Ovary (tissue), 9 donors: ENCODE measurements around the gene HK1. TPM values are rescaled to one million over a fixed set of nuclear protein-coding genes. Genes with fewer than 3 reads are reported as not detected.

ENCODE experiments used
- DNase-seq, 5 donors: peaks; one replicate each; pipeline ENCODE4 v3.0.0-alpha.2; 2019 to 2020
- H3K27ac ChIP-seq, 2 donors: fragments of 200-600 bp; one replicate each; pipeline versions ENCODE4 v1.5.1 to v1.8.0; 2019 to 2022
- H3K27me3 ChIP-seq: fragments of 200-600 bp; one replicate; pipeline ENCODE4 v1.8.0; 2022
- H3K36me3 ChIP-seq: fragments of 200-600 bp; sonication (generic); one replicate; pipeline ENCODE4 v1.5.1; 2019
- H3K4me1 ChIP-seq: one replicate; pipeline ENCODE4 v1.8.1; 2013; ENCODE audit warnings: mild to moderate bottlenecking, moderate library complexity; ENCODE audit not compliant: insufficient read depth
- H3K4me3 ChIP-seq: fragments of 200-600 bp; sonication (generic); one replicate; pipeline ENCODE4 v1.5.1; 2017
- H3K9me3 ChIP-seq, 2 donors: fragments of 200-600 bp in 1 of 2; sonication (generic) in 1 of 2; one replicate each; pipeline versions ENCODE4 v1.5.1 to v1.8.1; 2013 to 2019; ENCODE audit warnings: mild to moderate bottlenecking in 1 of 2, moderate library complexity in 1 of 2
- EP300 ChIP-seq: sonication (generic); formaldehyde crosslinking; IDR thresholded peaks from one replicate; pipeline ENCODE4 v1.6.1; 2017; ENCODE audit warnings: antibody characterized with exemption
- POLR2A ChIP-seq: fragments of 450-650 bp; IDR thresholded peaks from one replicate; pipeline ENCODE4 v1.6.1; 2017; ENCODE audit warnings: antibody characterized with exemption, mild to moderate bottlenecking, moderate library complexity
- WGBS, 3 donors: extraction: QIAGEN DNeasy Blood & Tissue Kit in 1 of 3; methylation state at CpG; one replicate each; pipeline versions ENCODE4 v1.1.5 to v1.1.7; 2013 to 2017; 5-methylcytosine and 5-hydroxymethylcytosine counted together
- intact Hi-C, 4 donors: fragments of 100-400 bp; cut with DNase I; formaldehyde crosslinking; loops; one replicate each; pipeline versions ENCODE4 v1.11.0 to v1.15.1; 2022 to 2023
- polyA plus RNA-seq, 2 donors: library from polyadenylated mRNA; stranded (reverse); fragments of 200-250 nt in 1 of 2; fragments of 350-450 nt in 1 of 2; fragmentation: Illumina TruSeq in 1 of 2; extraction: RNeasy Lipid Tissue Mini Kit (QIAGEN cat#74804) in 1 of 2; gene quantifications; one replicate each; pipeline ENCODE4 v1.2.3, GENCODE V29; 2013 to 2014
- total RNA-seq, 7 donors: library from RNA; depleted of rRNA in 2 of 7; stranded (reverse); fragments of >200 nt in 2 of 7; fragmentation: NEBNext Ultra II Directional in 3 of 7; extraction: Animal tissue kit (Norgen Biotek cat#: 25700) in 3 of 7; gene quantifications; one replicate each; pipeline versions ENCODE4 v1.1.0 to v1.2.4, GENCODE V29; 2016 to 2023
- TF ChIP-seq, protein P1 (sequence below), 3 donors: fragments of 450-650 bp in 2 of 3; fragments of 200-600 bp in 1 of 3; IDR thresholded peaks; one replicate each; pipeline versions ENCODE4 v1.5.1 to v1.8.0; 2016 to 2022; ENCODE audit warnings: antibody characterized with exemption in 3 of 3, mild to moderate bottlenecking in 1 of 3
- donor health status: DM: no; HTN: no; CAD: no; lungs with moderate emphysema.
- donor health status: DM: no; HTN: no; CAD: no.
- donor health status: Bipolar disorder and iron deficiency.
- donor health status: DM: yes; HTN: yes; CAD: no.
- donor health status: DM: no; HTN: no; CAD: no.
- donor health status: DM: yes; HTN: yes; CAD: no.

Gene HK1
- total and polyA plus RNA-seq, 9 donors = 12.8 to 63.1 (median 35.8) TPM

DNA sequence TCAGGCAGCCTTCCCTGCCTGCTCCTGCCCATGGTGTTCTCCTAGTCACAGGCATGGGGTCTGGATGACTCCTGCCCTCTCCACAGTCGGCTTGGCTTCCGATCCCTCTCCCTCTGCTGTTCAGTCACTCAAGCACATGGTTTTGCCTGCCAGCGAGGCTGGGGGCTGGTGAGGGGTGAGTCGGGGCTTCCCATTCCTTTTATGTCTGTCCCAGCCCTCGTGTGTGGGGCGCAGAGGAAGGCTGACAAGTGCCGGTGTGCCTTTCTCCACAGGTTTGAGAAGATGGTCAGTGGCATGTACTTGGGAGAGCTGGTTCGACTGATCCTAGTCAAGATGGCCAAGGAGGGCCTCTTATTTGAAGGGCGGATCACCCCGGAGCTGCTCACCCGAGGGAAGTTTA is 98.4 kb downstream of the HK1 start:
- no peak for DNase-seq
- no peaks in the 10 kb centered on the region for H3K36me3 ChIP-seq
- intact Hi-C loops = loop anchor here in 1 of 4 donors (2.0 kb wide), 1 partner anchor 72 kb away; no protein-coding TSS in a partner anchor
- no peaks in the 10 kb centered on the region for H3K9me3 ChIP-seq
- TF ChIP-seq POLR2A = no peak
- peaks cover 13% of the 10 kb centered on the region for H3K4me1 ChIP-seq
- 85 to 87% (median 87%) methylated on average over 11 of the region's 11 CpGs for WGBS, 3 donors
- H3K4me3 ChIP-seq = no peak overlapping the region
- no peaks in the 10 kb centered on the region for H3K27me3 ChIP-seq
- H3K27ac ChIP-seq = no peak overlapping the region

DNA sequence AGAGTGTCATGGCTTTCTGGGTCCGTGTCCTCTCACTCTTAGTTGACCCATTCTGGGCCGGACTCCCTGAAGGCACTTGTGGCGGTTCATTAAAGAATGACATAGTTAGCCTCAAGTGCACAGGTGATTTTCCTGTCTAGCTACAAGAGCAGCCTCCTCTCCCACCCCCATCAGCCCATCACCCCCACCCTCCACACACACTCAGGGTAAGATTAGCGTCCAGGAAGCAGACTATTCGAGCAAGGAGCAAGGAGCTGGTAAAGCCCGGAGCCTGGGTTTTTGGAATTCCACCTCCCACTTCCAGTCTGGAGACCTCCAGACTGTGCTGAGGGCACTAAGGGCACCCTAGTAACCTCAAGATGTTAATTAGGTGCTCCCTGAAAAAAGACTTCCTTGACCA is 98.9 kb downstream of the HK1 start:
- H3K9me3 ChIP-seq = no peaks in the 10 kb centered on the region
- H3K27ac ChIP-seq = no peak overlapping the region
- no peaks in the 10 kb centered on the region for H3K27me3 ChIP-seq
- no peak for DNase-seq
- TF ChIP-seq, protein P1, sequence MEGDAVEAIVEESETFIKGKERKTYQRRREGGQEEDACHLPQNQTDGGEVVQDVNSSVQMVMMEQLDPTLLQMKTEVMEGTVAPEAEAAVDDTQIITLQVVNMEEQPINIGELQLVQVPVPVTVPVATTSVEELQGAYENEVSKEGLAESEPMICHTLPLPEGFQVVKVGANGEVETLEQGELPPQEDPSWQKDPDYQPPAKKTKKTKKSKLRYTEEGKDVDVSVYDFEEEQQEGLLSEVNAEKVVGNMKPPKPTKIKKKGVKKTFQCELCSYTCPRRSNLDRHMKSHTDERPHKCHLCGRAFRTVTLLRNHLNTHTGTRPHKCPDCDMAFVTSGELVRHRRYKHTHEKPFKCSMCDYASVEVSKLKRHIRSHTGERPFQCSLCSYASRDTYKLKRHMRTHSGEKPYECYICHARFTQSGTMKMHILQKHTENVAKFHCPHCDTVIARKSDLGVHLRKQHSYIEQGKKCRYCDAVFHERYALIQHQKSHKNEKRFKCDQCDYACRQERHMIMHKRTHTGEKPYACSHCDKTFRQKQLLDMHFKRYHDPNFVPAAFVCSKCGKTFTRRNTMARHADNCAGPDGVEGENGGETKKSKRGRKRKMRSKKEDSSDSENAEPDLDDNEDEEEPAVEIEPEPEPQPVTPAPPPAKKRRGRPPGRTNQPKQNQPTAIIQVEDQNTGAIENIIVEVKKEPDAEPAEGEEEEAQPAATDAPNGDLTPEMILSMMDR (IDR thresholded peaks at IDR 0.05) = no peak
- TF ChIP-seq EP300 = no peak
- TF ChIP-seq POLR2A = no peak
- intact Hi-C loops = loop anchor here in 1 of 4 donors (2.0 kb wide), 1 partner anchor 72 kb away; no protein-coding TSS in a partner anchor
- no peaks in the 10 kb centered on the region for H3K36me3 ChIP-seq
- no peak overlapping the region for H3K4me3 ChIP-seq
- WGBS, 3 donors = 65 to 73% (median 69%) methylated on average over 6 of the region's 6 CpGs
- H3K4me1 ChIP-seq = peaks cover 13% of the 10 kb centered on the region

DNA sequence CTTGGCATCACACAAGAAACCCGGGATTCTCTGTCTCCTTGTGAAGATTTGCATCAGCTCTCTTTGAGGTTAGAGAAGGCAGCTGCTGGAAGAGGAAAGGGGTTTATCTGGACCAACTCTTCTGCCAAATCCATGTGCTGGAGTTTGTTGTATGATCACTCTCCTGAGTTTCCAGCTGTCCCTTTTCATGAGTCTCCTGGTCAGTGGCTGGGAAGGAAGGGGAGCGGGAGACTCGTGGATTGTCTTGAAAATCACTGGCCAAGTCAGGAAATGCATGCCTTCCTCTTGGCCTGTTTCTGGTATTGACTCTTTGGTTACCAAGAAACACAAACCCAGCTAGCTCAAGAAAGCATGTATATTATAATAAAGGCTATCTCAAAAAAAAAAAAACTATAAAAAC is 99.6 kb downstream of the HK1 start:
- Histone ChIP-seq H3K36me3 (no peaks in the 10 kb centered on the region), H3K4me3 (no peak overlapping the region), H3K4me1 (peaks cover 13% of the 10 kb centered on the region), H3K9me3 (no peaks in the 10 kb centered on the region), H3K27ac (no peak overlapping the region), H3K27me3 (no peaks in the 10 kb centered on the region)
- intact Hi-C loops = loop anchor here in 1 of 4 donors (2.0 kb wide), 1 partner anchor 73 kb away; no protein-coding TSS in a partner anchor
- TF ChIP-seq EP300 (no peak), POLR2A (no peak)
- TF ChIP-seq, protein P1 (IDR thresholded peaks at IDR 0.05) = no peak
- DNase-seq = no peak
- 6 to 15% (median 8%) methylated on average over 3 of the region's 3 CpGs for WGBS, 3 donors

DNA sequence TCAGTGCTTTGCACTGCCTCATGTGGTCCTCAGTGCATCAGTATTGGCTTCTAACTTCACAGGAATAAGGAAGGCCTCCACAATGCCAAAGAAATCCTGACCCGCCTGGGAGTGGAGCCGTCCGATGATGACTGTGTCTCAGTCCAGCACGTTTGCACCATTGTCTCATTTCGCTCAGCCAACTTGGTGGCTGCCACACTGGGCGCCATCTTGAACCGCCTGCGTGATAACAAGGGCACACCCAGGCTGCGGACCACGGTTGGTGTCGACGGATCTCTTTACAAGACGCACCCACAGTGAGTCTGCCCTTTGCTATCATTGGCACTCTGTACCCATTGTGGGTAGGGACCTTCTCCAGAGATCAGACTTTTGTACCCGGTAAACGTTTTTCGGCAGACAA is 101.5 kb downstream of the HK1 start:
- DNase-seq = no peak
- no peak for TF ChIP-seq POLR2A
- TF ChIP-seq, protein P1 (IDR thresholded peaks at IDR 0.05) = no peak
- no peak for TF ChIP-seq EP300
- peaks cover 13% of the 10 kb centered on the region for H3K4me1 ChIP-seq
- no peaks in the 10 kb centered on the region for H3K9me3 ChIP-seq
- H3K4me3 ChIP-seq = no peak overlapping the region
- intact Hi-C loops = loop anchor here in 1 of 4 donors (10.0 kb wide), 1 partner anchor 65 kb away; no protein-coding TSS in a partner anchor
- WGBS, 3 donors = 96 to 97% (median 96%) methylated on average over 16 of the region's 16 CpGs
- H3K27ac ChIP-seq = no peak overlapping the region
- H3K27me3 ChIP-seq = no peaks in the 10 kb centered on the region
- no peaks in the 10 kb centered on the region for H3K36me3 ChIP-seq

DNA sequence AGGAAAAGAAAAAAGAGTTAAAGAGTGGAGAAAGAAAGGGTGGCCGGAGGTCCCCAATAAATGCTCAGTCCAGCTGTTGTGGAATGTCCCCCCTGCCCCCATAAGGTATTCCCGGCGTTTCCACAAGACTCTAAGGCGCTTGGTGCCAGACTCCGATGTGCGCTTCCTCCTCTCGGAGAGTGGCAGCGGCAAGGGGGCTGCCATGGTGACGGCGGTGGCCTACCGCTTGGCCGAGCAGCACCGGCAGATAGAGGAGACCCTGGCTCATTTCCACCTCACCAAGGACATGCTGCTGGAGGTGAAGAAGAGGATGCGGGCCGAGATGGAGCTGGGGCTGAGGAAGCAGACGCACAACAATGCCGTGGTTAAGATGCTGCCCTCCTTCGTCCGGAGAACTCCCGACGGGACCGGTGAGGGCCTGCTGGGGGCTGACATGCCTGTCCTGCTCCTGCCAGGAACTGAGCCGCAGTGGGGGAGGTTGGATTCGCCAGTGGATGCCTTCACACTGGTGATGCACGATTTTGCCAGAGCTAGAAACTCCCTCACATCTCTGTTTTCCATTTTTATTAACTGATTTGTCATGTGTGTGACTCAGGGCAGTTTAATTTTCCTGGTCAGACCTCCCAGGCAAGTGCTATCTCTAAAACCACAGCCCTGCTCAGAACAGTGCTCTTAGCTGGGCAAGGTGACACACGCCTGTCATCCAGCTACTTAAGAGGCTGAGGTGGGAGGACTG is 104.3 kb downstream of the HK1 start:
- TF ChIP-seq, protein P1 (IDR thresholded peaks at IDR 0.05) = no peak
- TF ChIP-seq EP300 = no peak
- no peak for TF ChIP-seq POLR2A
- Histone ChIP-seq H3K4me3 (no peak overlapping the region), H3K27me3 (no peaks in the 10 kb centered on the region), H3K27ac (no peak overlapping the region), H3K36me3 (no peaks in the 10 kb centered on the region), H3K9me3 (no peaks in the 10 kb centered on the region), H3K4me1 (no peaks in the 10 kb centered on the region)
- intact Hi-C loops = loop anchor here in 1 of 4 donors (10.0 kb wide), 1 partner anchor 68 kb away; no protein-coding TSS in a partner anchor
- no peak for DNase-seq
- WGBS, 3 donors = 66 to 81% (median 76%) methylated on average over 26 of the region's 26 CpGs
